K562 (cell line): Measurements from ENCODE around the gene PLEKHA8. TPM values are rescaled to one million over a fixed set of nuclear protein-coding genes. Genes with fewer than 3 reads are reported as not detected.
A peak's percentile ranks its signal among the peaks of the same experiment; 100 is the strongest.

Source experiments
- ATF3 ChIP-seq, 2 experiments: fragments of 450-650 bp in 1 of 2; sonication (generic) in 1 of 2; formaldehyde crosslinking in 1 of 2; IDR thresholded peaks in 1 of 2; conservative IDR thresholded peaks in 1 of 2; 2 replicates each; pipeline versions ENCODE4 v1.6.1 to v1.8.1; 2016 to 2023; ENCODE audit warnings: mild to moderate bottlenecking in 2 of 2, moderate library complexity in 2 of 2, inconsistent platforms in 1 of 2, missing genetic modification reagents in 1 of 2
- FOXO4 ChIP-seq: fragments of 450-650 bp; formaldehyde crosslinking; IDR thresholded peaks from 2 replicates; pipeline ENCODE4 v1.4.0; 2020; ENCODE audit warnings: mild to moderate bottlenecking, moderate library complexity
- L3MBTL2 ChIP-seq: fragments of 450-650 bp; IDR thresholded peaks from 2 replicates; pipeline ENCODE4 v1.6.1; 2016; ENCODE audit warnings: mild to moderate bottlenecking, moderate library complexity
- MIER1 ChIP-seq: fragments of 450-650 bp; IDR thresholded peaks from 2 replicates; pipeline ENCODE4 v1.6.1; 2016; ENCODE audit warnings: antibody characterized with exemption, mild to moderate bottlenecking, low read depth
- MXI1 ChIP-seq: IDR thresholded peaks from 2 replicates; pipeline ENCODE4 v1.6.1; 2011; ENCODE audit warnings: low read depth, mild to moderate bottlenecking, improper control_type of control experiment, low read length
- PPARD ChIP-seq: fragments of 250-450 bp; sonication (Bioruptor Pico); IDR thresholded peaks from 2 replicates; pipeline ENCODE4 v1.8.0; 2022; ENCODE audit warnings: inconsistent platforms, mild to moderate bottlenecking, moderate library complexity
- RCOR1 ChIP-seq, 2 experiments: IDR thresholded peaks; 2 replicates each; pipeline ENCODE4 v1.6.1; 2012; ENCODE audit warnings: low read depth in 2 of 2, low read length in 2 of 2, borderline replicate concordance in 1 of 2, improper control_type of control experiment in 1 of 2
- RHOXF2B ChIP-seq: fragments of 250-450 bp; sonication (Bioruptor Pico); conservative IDR thresholded peaks from 2 replicates; pipeline ENCODE4 v1.5.1; 2021
- SIN3A ChIP-seq, 2 experiments: fragments of 150-350 bp in 1 of 2; IDR thresholded peaks; 2 replicates each; pipeline ENCODE4 v1.6.1; 2011 to 2016; ENCODE audit warnings: borderline replicate concordance in 2 of 2, low read depth in 2 of 2, low read length in 2 of 2, mild to moderate bottlenecking in 2 of 2, moderate library complexity in 2 of 2; ENCODE audit not compliant: control insufficient read depth in 1 of 2
- SREBF1 ChIP-seq: fragments of 150-350 bp; IDR thresholded peaks from 2 replicates; pipeline ENCODE4 v1.6.1; 2014; ENCODE audit warnings: antibody characterized with exemption, low read depth, low read length, borderline replicate concordance
- SRSF1 ChIP-seq: fragments of 200-400 bp; formaldehyde crosslinking; IDR thresholded peaks from 2 replicates; pipeline ENCODE4 v1.6.1; 2017; ENCODE audit warnings: mild to moderate bottlenecking, low read depth, low read length, moderate library complexity
- STAG1 ChIP-seq: sonication (generic); formaldehyde crosslinking; IDR thresholded peaks from 2 replicates; pipeline ENCODE4 v1.5.0; 2020; ENCODE audit warnings: missing genetic modification reagents, borderline replicate concordance
- TSHZ1 ChIP-seq: fragments of 250-450 bp; sonication (Bioruptor Pico); IDR thresholded peaks from 2 replicates; pipeline ENCODE4 v1.4.0; 2020; ENCODE audit warnings: mild to moderate bottlenecking, moderate library complexity
- ZBTB17 ChIP-seq: fragments of 450-650 bp; formaldehyde crosslinking; IDR thresholded peaks from 2 replicates; pipeline ENCODE4 v1.4.0; 2020; ENCODE audit warnings: mild to moderate bottlenecking
- ZNF277 ChIP-seq: fragments of 250-450 bp; sonication (Bioruptor Pico); IDR thresholded peaks from 2 replicates; pipeline ENCODE4 v1.8.0; 2022; ENCODE audit warnings: inconsistent platforms, mild to moderate bottlenecking, moderate library complexity, borderline replicate concordance
- ZNF584 ChIP-seq: fragments of 200-800 bp; sonication (Bioruptor generic); IDR thresholded peaks from 2 replicates; pipeline ENCODE4 v1.6.1; 2016; ENCODE audit warnings: low read depth, mild to moderate bottlenecking, missing genetic modification characterization, missing compliant biosample characterization
- ZNF586 ChIP-seq: fragments of 450-650 bp; formaldehyde crosslinking; conservative IDR thresholded peaks from 2 replicates; pipeline ENCODE4 v1.4.0; 2020; ENCODE audit warnings: mild to moderate bottlenecking, moderate library complexity
- ZNF695 ChIP-seq: fragments of 450-650 bp; formaldehyde crosslinking; IDR thresholded peaks from 2 replicates; pipeline ENCODE4 v1.4.0; 2020; ENCODE audit warnings: mild to moderate bottlenecking, moderate library complexity
- polyA plus RNA-seq, 8 experiments: library from polyadenylated mRNA; depleted of rRNA in 4 of 8; stranded (reverse) in 5 of 8; unstranded in 3 of 8; fragments of >200 nt; fragmentation: Nextera tagmentation in 2 of 8; fragmentation: Illumina TruSeq in 1 of 8; extraction: Ambion mirVana in 2 of 8; extraction: Trizol in 1 of 8; gene quantifications; 2 replicates each; pipeline versions ENCODE4 v1.2.1 to v1.2.3, GENCODE V29; 2011 to 2014; ENCODE audit warnings: inconsistent platforms in 1 of 8, missing spikeins in 1 of 8
- total RNA-seq, 7 experiments: library from RNA; depleted of rRNA in 6 of 7; stranded (reverse); fragments of >200 nt in 6 of 7; fragmentation: Illumina TruSeq in 2 of 7; extraction: Trizol in 2 of 7; gene quantifications; 2 replicates each; pipeline versions ENCODE4 v1.2.1 to v1.2.3, GENCODE V29; 2011 to 2021; ENCODE audit warnings: low replicate concordance in 1 of 7

PLEKHA8 gene
- total and polyA plus RNA-seq, 9 of the 15 experiments (the other 6 are each of a cell fraction or from before 2014, with no cell fraction given), result 3.2 to 16.3 (median 11.8) TPM

GRCh38 chr7:30134611-30135300 lies 106.5 kb downstream of the PLEKHA8 start, which contains the start of gene MTURN (continued):
- TF ChIP-seq ZNF584 (CRISPR knock-in tag) (no peak), SRSF1 (no peak), ATF3 (IDR thresholded peaks at IDR 0.05) (peak; percentile 96), ATF3 (CRISPR knock-in tag; conservative IDR thresholded peaks at IDR 0.05) (no peak), PPARD (CRISPR knock-in tag) (no peak), L3MBTL2 (no peak), SIN3A (IDR thresholded peaks at IDR 0.05; ENCODE audit: borderline replicate concordance in 2 of 2, control insufficient read depth in 1 of 2, low read depth in 2 of 2, low read length in 2 of 2) (peak in 1 of 2 experiments; percentile 31; a peak in 1 of 4 replicates), FOXO4 (no peak), TSHZ1 (CRISPR knock-in tag) (no peak), RHOXF2B (no peak), ZNF277 (no peak), MIER1 (no peak), MXI1 (no peak), ZBTB17 (CRISPR knock-in tag) (no peak), RCOR1 (IDR thresholded peaks at IDR 0.05; ENCODE audit: borderline replicate concordance in 1 of 2, low read depth in 2 of 2, low read length in 2 of 2) (no peak), SREBF1 (no peak), ZNF586 (no peak), ZNF695 (CRISPR knock-in tag) (no peak), STAG1 (CRISPR knock-in tag) (no peak)
